NCI-H2171 treated with DMSO at 0.1 percent for 48 hours (cell line): ENCODE data around the gene FRMPD2.
"Not testable (repeated sequence)": the region's sequence is repeated elsewhere in the genome, so short reads cannot be mapped to it uniquely, and the experiment has no call there.

Experiments
- DNase-seq: peaks from one replicate; lab custom pipeline; 2025; lab: John Stamatoyannopoulos, UW

FRMPD2 gene

GRCh38 chr10:48233559-48234005 lies 40.9 kb downstream of the FRMPD2 start:
- no peak for DNase-seq

DNA sequence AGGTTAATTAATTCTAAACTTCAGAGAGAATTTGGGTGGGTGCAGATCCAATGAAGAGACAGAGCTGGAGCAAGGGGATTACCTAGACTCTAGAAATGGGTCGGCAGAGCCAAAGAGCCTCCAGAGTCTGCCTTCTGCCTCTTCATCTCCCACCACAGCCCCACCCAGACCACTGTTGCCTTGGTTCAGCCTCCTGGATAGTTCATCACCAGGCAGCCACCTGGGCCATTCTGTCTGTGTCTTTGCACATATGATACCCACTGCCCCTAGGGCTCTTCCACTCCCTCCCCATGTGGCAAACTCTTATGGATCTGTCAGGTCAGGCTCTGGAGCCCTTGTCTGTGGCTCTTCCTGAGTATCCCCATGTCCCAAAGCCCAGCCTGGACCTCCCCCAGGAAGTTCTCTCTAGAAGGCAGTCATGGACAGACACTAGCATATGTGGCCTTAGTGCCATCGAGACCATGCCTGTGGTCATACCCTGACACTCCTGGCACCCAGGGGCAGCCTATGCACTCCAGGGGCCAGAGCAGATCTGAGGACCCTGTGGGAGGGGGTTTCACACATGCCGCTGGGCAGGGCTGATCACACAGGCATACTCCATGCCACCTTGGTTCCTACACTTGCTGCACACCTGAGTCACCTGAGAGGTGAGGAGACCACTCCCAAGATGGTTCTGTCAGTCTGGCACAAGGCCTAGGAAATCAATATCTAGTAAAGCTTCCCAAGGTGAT lies 41.6 kb downstream of the FRMPD2 start:
- no peak for DNase-seq

DNA sequence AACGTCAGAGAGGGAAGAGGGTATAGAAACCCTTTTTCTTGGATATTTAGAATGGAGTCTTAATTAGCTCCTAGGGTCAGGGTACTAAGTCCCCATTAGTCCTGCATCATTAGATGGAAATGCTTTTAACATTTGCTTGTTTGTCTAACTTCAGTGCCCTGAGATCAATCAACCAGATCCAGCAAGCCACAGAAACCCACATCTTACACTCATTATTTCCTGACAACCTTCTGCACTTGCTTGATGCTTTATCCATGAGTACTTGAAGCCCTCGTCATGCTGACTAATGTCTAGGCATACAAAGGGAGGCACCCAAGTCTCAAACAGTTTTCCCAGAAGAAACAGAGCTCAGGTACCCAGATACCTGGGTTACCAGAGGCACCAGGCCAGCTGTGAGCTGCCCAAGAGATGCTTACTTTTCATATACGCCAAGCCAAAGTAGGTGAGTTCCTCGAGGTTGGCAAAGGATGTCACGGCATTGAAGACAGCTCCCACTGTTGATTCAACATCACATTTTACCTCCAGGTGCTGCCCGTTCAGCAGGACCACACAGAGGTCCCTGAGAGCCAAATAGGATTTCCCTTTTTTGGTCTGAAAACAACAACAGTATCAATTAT lies 42.7 kb downstream of the FRMPD2 start:
- no peak for DNase-seq

- no peak for DNase-seq
Observed at GRCh38 chr10:48231178-48231577, 43.3 kb downstream of the FRMPD2 start.

DNA sequence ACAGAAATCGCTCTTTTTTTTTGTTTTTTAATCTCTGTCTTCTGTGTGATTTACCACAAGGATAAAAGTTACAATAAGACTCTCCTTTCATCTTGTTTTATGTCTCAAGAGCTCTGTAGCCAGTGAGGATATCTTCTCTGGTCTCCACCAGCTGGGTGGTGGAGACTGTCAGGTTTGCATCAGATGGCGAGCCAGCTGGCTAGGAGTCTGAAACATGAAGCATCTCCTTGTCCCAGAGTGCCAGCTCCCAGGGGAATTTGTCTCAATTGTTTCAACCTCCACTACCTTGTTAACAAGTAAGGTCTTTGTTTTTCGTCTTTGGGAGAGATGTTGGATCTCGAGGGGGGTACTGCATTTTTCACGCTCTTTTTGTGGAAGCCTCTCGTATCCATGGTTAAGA lies 47.3 kb downstream of the FRMPD2 start:
- peak; percentile 91 for DNase-seq

DNA sequence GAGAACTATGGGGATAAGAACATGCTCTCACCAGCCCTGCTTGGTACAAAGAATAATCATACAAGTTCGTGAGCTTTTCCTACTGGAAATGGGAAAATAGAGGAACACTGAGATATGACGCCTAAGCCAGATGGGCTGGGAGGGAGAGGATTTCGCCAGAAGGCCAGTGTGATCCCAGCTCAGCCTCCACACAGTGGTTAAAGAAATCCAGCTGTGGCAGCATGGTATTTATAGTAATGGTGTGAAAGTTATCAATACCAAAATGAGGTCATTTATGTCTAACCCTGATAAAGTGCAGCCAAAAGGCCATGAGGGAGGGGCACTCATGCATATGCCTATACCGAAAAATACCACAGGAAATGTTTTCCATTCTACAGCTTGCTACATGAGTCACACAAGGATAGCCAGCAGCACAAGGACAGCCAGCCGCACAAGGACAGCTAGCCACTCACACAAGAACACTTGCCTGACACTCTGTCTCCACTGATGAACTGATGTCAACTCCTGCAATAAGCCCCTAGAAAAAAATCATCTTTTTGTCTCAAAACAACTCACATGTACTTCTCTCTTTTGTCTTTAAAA lies 49.4 kb downstream of the FRMPD2 start:
- no peak for DNase-seq

- DNase-seq = no peak
Observed at GRCh38 chr10:48224296-48224695, 50.2 kb downstream of the FRMPD2 start.

GRCh38 chr10:48221814-48222213 lies 52.7 kb downstream of the FRMPD2 start:
- no peak for DNase-seq

- DNase-seq = not testable (repeated sequence)
Observed at GRCh38 chr10:48221031-48221430, 53.5 kb downstream of the FRMPD2 start.

DNA sequence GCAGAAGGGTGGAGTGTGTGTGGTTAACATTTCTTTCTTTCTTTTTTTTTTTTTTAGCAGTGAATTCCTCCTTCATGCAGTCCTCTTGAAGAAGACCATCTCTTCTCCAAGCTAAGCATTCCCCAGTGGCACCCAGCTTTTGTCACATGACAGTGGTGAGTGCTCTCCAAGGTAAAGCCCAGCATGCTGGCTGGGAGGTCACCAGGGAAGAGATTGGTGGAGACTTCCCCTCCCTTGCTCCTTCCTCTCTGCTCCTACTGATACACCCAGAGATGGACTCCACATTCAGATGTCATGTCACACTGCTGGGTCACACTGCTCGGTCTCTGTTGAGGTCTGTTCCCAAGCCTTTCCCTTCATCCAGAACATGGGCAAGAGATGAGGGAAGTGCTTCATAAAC lies 55.3 kb downstream of the FRMPD2 start:
- no peak for DNase-seq

GRCh38 chr10:48216744-48217143 lies 57.8 kb downstream of the FRMPD2 start:
- DNase-seq = no peak

GRCh38 chr10:48216204-48216505 lies 58.3 kb downstream of the FRMPD2 start:
- no peak for DNase-seq

DNA sequence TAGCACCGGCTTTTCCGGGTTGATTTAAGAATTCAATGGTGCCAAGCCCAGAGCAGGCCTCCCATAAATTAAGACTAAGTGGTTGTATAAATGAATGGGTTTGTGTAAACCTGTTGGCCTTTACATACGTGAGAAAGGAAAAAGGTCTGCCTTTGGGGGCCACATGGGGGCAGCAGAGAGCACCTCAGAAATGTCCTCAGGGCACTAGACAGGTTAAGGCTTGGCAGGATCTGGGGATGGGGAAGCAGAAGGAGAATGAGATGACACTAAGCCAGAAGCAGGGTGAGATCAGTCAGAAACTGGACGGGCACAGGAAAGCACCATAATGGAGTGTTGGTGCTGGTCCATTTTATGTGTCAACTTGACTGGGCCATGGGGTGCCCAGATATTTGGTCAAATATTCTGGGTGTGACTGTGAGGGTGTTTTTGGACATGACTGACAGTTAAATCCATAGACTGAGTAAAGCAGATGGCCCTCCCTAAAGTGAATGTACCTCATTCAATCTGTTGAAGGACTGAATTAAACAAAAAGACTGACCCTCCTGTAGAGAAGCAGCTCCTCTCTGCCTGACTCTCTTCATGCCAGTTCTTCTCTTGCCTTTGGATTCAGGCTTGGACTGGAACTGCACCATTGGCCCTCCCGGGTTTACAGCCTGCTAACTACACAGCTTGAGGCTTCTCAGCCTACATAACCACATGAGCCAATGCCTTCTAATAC lies 58.9 kb downstream of the FRMPD2 start:
- DNase-seq = peak; percentile 33

GRCh38 chr10:48214716-48215485 lies 59.6 kb downstream of the FRMPD2 start:
- DNase-seq = no peak

DNA sequence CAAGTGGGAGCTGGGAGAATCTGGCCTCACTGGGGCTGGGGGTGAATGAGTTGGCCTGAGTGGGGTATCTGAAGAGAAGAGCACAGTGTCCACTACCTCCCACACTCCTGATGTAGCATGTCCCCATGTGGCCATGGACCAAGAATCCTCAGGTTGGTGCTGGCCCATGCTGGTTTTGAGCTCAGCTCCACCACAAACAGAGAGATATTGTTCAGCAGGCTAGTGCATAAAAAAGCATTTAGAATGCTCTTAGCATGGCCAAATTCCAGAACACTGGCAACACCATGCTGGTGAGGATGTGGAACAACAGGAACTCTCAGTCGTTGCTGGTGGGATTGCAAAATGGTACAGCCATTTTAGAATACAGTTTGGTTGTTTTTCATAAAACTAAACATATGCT lies 61.4 kb downstream of the FRMPD2 start:
- DNase-seq = no peak

DNA sequence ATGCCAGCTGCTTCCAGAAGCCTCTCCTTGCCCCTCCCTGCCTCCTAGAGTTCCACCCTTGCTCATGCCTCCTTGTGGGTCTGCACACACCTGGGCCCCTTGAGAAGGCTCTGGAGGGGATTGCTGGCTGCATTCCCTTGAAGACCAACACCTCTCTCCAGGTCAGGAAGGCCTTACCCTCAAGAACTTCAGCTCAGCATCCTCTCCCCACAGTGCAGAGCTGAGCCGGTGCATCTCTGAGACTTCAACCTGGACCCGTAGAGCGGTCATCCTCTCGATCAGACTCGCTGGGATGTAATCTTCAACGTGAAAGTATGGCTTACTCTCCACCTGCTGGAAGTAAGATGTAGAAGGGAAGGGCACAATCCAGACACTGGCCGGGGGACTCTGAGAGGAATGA lies 62.7 kb downstream of the FRMPD2 start:
- no peak for DNase-seq

GRCh38 chr10:48210966-48211365 lies 63.5 kb downstream of the FRMPD2 start:
- DNase-seq = no peak

- no peak for DNase-seq
Observed at GRCh38 chr10:48210391-48210790, 64.1 kb downstream of the FRMPD2 start.

DNA sequence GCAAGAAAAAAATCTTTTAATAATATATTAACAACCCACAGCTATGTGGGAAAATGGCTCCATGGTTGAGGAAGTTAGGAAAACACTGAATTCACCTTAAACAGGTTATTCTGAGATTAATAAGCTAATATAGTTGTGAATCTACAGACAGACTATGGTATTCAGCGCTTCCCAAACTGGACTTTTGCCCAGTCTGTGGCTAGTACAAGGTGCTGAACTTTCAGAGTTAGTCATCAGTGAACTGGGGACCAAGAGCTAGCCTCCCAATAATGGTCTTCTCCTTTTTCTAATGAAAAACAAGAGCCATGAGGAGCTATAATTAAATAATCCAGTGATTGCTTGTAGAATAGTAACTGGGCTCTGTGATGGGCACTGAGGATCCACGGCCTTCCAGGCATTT lies 65.3 kb downstream of the FRMPD2 start:
- DNase-seq = no peak

DNA sequence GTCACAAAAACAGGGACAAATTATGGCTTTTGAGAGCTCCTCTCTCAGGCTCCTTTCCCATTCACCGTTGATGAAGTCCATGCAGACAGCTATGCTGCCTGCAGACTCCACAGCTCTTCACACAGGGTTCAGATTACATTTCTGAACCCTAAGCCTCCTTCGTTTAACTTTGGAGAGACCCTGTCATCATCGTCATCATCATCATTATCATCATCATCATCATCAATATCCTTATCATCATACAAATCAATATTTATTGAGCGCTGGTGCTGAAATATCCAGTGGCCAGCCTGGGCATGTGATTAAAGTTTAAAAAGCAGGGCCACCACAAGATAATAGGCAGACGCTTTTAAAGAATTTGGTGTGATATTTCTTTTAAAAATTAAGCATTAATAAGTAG lies 66.6 kb downstream of the FRMPD2 start:
- no peak for DNase-seq

- no peak for DNase-seq
Observed at GRCh38 chr10:48206482-48207250, 67.8 kb downstream of the FRMPD2 start.
